Lung (tissue), 12 donors: ENCODE data around the gene APCDD1. TPM values are rescaled to one million over a fixed set of nuclear protein-coding genes. Genes with fewer than 3 reads are reported as not detected.

Experiments used
- ATAC-seq: fragments of 200-7000 bp; cut with Tn5 transposase; one replicate; pipeline ENCODE4 v1.9.1; 2020; ENCODE audit warnings: moderate number of reproducible peaks; ENCODE audit not compliant: insufficient read depth, low FRiP score
- DNase-seq, 3 donors: peaks; one replicate each; pipeline ENCODE4 v3.0.0-alpha.2; 2013 to 2017
- H3K27ac ChIP-seq, 2 donors: one replicate each; pipeline ENCODE4 v1.5.1; 2013; ENCODE audit warnings: mild to moderate bottlenecking in 2 of 2, moderate library complexity in 2 of 2, control low read depth in 1 of 2, inconsistent platforms in 1 of 2, low read depth in 1 of 2, low read length in 1 of 2
- H3K27me3 ChIP-seq, 3 donors: one replicate each; pipeline ENCODE4 v1.5.1; 2013; ENCODE audit warnings: low read length in 2 of 3; ENCODE audit not compliant: control insufficient read depth in 3 of 3, insufficient read depth in 3 of 3
- H3K36me3 ChIP-seq, 4 donors: one replicate each; pipeline ENCODE4 v1.5.1; 2013; ENCODE audit warnings: low read length in 4 of 4, mild to moderate bottlenecking in 1 of 4, moderate library complexity in 1 of 4; ENCODE audit not compliant: control insufficient read depth in 4 of 4, insufficient read depth in 4 of 4
- H3K4me1 ChIP-seq, 5 donors: one replicate each; pipeline ENCODE4 v1.5.1; 2013; ENCODE audit warnings: low read length in 5 of 5, mild to moderate bottlenecking in 2 of 5, moderate library complexity in 1 of 5; ENCODE audit not compliant: control insufficient read depth in 5 of 5, insufficient read depth in 5 of 5
- H3K4me3 ChIP-seq: one replicate; pipeline ENCODE4 v1.5.1; 2013; ENCODE audit warnings: mild to moderate bottlenecking, control low read depth, moderate library complexity
- H3K9ac ChIP-seq, 2 donors: one replicate each; pipeline ENCODE4 v1.5.1; 2013; ENCODE audit warnings: low read length in 2 of 2, control low read depth in 1 of 2; ENCODE audit not compliant: insufficient read depth in 1 of 2
- H3K9me3 ChIP-seq, 4 donors: one replicate each; pipeline ENCODE4 v1.5.1; 2013; ENCODE audit warnings: low read length in 3 of 4, mild to moderate bottlenecking in 1 of 4, moderate library complexity in 1 of 4; ENCODE audit not compliant: control insufficient read depth in 4 of 4, insufficient read depth in 3 of 4
- WGBS, 2 donors: extraction: QIAGEN DNeasy Blood & Tissue Kit; methylation state at CpG; one replicate each; pipeline ENCODE4 v1.1.7; 2013; 5-methylcytosine and 5-hydroxymethylcytosine counted together
- polyA plus RNA-seq, 2 donors: library from polyadenylated mRNA; stranded (reverse); fragments of 200-250 nt; gene quantifications; one replicate each; pipeline ENCODE4 v1.2.1, GENCODE V29; 2013
- total RNA-seq, 2 donors: library from RNA; depleted of rRNA in 1 of 2; stranded (reverse); fragments of >200 nt in 1 of 2; gene quantifications; one replicate each; pipeline ENCODE4 v1.2.1, GENCODE V29; 2014 to 2021
- TF ChIP-seq, protein P1 (sequence below): IDR thresholded peaks from 2 replicates; pipeline ENCODE4 v1.5.1; 2012; ENCODE audit warnings: mild to moderate bottlenecking; ENCODE audit errors: control extremely low read depth, extremely low read depth
- donor health status: control.
- donor health status: control.
- donor health status: Bipolar disorder and iron deficiency.
- donor health status: healthy.
- donor health status: DM: yes; HTN: yes; CAD: no.

The APCDD1 gene
- total and polyA plus RNA-seq, 4 donors, result 6.8 to 77.4 (median 29.3) TPM

DNA sequence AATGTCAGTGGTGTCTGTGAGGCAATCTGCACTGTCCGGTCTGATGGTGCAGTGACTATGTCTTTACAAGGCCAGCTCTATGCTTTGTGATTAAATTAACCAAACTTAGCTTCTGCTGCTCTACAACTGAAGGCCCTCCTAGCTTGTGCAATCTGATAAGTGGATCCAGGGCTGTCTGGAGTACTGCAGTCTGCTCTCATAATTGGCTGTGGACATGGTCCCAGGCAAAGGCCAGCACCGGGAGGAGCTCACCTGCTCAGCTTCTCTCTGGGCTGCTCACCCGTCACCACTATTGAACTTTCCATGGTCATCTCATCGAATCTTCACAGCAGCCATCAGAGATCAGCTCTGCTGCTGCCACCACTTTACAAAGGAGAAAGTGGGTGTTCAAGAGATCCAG, 13.0 kb upstream of the APCDD1 start:
- H3K4me1 ChIP-seq, result peaks cover 0 to 8% (median 6%) of the 10 kb centered on the region in 5 donors
- no peaks in the 10 kb centered on the region for H3K9me3 ChIP-seq
- H3K9ac ChIP-seq, result no peak overlapping the region
- H3K27me3 ChIP-seq, result no peaks in the 10 kb centered on the region
- TF ChIP-seq, protein P1, sequence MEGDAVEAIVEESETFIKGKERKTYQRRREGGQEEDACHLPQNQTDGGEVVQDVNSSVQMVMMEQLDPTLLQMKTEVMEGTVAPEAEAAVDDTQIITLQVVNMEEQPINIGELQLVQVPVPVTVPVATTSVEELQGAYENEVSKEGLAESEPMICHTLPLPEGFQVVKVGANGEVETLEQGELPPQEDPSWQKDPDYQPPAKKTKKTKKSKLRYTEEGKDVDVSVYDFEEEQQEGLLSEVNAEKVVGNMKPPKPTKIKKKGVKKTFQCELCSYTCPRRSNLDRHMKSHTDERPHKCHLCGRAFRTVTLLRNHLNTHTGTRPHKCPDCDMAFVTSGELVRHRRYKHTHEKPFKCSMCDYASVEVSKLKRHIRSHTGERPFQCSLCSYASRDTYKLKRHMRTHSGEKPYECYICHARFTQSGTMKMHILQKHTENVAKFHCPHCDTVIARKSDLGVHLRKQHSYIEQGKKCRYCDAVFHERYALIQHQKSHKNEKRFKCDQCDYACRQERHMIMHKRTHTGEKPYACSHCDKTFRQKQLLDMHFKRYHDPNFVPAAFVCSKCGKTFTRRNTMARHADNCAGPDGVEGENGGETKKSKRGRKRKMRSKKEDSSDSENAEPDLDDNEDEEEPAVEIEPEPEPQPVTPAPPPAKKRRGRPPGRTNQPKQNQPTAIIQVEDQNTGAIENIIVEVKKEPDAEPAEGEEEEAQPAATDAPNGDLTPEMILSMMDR, result no peak
- 82 to 93% methylated on average over 4 of the region's 4 CpGs for WGBS, 2 donors
- ATAC-seq (peak; percentile 47), DNase-seq (no peak)
- no peaks in the 10 kb centered on the region for H3K36me3 ChIP-seq
- H3K4me3 ChIP-seq, result no peak overlapping the region
- no peak overlapping the region for H3K27ac ChIP-seq

DNA sequence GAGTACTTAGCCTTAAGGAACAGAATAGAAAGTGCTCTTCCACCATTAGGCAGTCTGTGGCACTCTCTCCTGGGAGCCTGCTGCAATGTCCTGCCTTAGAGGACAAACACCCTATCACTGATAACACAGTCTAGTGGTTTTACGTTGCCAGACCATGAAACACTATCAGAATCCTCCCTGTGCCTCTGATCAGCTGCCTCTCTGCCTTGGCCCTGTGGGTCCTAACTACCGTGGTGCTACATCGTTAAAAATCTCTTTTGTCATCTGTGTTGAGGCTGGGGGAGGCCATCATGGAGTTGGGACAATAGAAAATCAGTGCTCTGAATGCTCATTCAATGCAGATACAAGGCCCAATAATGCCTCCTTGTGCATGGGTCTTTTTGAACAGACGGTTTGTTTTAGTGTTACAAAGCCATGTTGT, 11.9 kb upstream of the APCDD1 start:
- Histone ChIP-seq H3K4me1 (peaks cover 0 to 8% (median 6%) of the 10 kb centered on the region in 5 donors), H3K27ac (no peak overlapping the region), H3K4me3 (no peak overlapping the region), H3K27me3 (no peaks in the 10 kb centered on the region), H3K9ac (no peak overlapping the region), H3K36me3 (no peaks in the 10 kb centered on the region), H3K9me3 (no peaks in the 10 kb centered on the region)
- TF ChIP-seq, protein P1, result no peak
- DNase-seq, result peak in 1 of 3 donors; percentile 35
- no peak for ATAC-seq
- 84% methylated on average over 4 of the region's 4 CpGs for WGBS, 2 donors

DNA sequence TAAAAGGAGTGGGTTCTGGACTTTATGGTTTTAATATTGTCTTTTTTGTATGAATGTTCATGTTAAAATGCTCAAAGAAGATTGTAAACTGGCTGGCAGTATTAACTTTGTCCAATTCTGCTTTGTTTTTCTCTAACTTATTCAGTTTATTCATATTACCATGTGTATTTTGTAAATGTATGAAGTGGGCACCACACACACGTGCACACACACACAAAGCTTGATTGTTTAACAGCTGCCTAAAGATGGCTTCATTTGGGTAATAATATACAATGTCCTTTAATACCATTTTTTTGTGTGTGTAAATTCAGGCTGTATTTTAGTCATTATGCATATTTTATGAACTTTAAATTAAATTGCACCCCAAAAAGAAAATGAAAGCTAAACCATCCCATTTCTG, 11.4 kb upstream of the APCDD1 start:
- H3K9ac ChIP-seq, result no peak overlapping the region

More for the DNA sequence above, 11.4 kb upstream of the APCDD1 start:
- Histone ChIP-seq H3K27ac (no peak overlapping the region), H3K4me3 (no peak overlapping the region), H3K36me3 (no peaks in the 10 kb centered on the region), H3K4me1 (peaks cover 0 to 8% (median 6%) of the 10 kb centered on the region in 5 donors), H3K9me3 (no peaks in the 10 kb centered on the region), H3K27me3 (no peaks in the 10 kb centered on the region)
- DNase-seq, result no peak
- TF ChIP-seq, protein P1, result no peak
- no peak for ATAC-seq
- WGBS, 2 donors, result 96 to 100% methylated on average over 1 of the region's 1 CpG
